Loucy (cell line): ENCODE measurements around the gene STX19.

Experiments used
- CTCF ChIP-seq: fragments of 200-600 bp; sonication (generic); conservative IDR thresholded peaks from 2 replicates; pipeline ENCODE4 v1.5.1; 2014; ENCODE audit warnings: mild to moderate bottlenecking, antibody characterized with exemption, low read length
- EZH2phosphoT487 ChIP-seq: fragments of 200-600 bp; IDR thresholded peaks from 2 replicates; pipeline ENCODE4 v1.6.1; 2018; ENCODE audit warnings: antibody characterized with exemption, mild to moderate bottlenecking, moderate library complexity, borderline replicate concordance

GRCh38 chr3:94024385-94024784 is 4.0 kb downstream of the STX19 start:
- TF ChIP-seq CTCF (no peak), EZH2phosphoT487 (no peak)
